NT2/D1 (cell line): Measurements from ENCODE around the gene WDR82.

ENCODE experiments used
- YY1 ChIP-seq: IDR thresholded peaks from 2 replicates; pipeline ENCODE4 v1.6.1; 2011; ENCODE audit not compliant: insufficient read length, insufficient read depth
- ZNF274 ChIP-seq: IDR thresholded peaks from 2 replicates; pipeline ENCODE4 v1.6.1; 2011; ENCODE audit warnings: mild to moderate bottlenecking, low read depth, low read length

- TF ChIP-seq YY1 (no peak), ZNF274 (no peak)
Measured at GRCh38 chr3:52218937-52219650, 59.4 kb downstream of the WDR82 start.
